SK-N-SH treated with all-trans-retinoic acid at 6 μM for 48 hours (cell line): ENCODE data around the gene GPC5.

Experiments
- ATAC-seq: fragments of 200-7000 bp; cut with Tn5 transposase; 3 replicates; pipeline ENCODE4 v1.9.1; 2020; ENCODE audit warnings: mild to moderate bottlenecking, moderate library complexity
- ARNTL ChIP-seq: fragments of 450-650 bp; formaldehyde crosslinking; IDR thresholded peaks from 2 replicates; pipeline ENCODE4 v1.5.0; 2020; ENCODE audit warnings: low read depth, mild to moderate bottlenecking, moderate library complexity, borderline replicate concordance
- BACH2 ChIP-seq: fragments of 250-450 bp; sonication (Bioruptor Pico); IDR thresholded peaks from 2 replicates; pipeline ENCODE4 v1.9.0; 2021; ENCODE audit warnings: mild to moderate bottlenecking, borderline replicate concordance
- ESRRG ChIP-seq: fragments of 250-450 bp; sonication (Bioruptor Pico); IDR thresholded peaks from 2 replicates; pipeline ENCODE4 v1.6.1; 2021; ENCODE audit warnings: mild to moderate bottlenecking
- ISL1 ChIP-seq: fragments of 250-450 bp; sonication (Bioruptor Pico); IDR thresholded peaks from 2 replicates; pipeline ENCODE4 v2.1.2; 2022; ENCODE audit warnings: mild to moderate bottlenecking, moderate library complexity
- OSR1 ChIP-seq: fragments of 250-450 bp; sonication (Bioruptor Pico); IDR thresholded peaks from 2 replicates; pipeline ENCODE4 v1.8.0; 2022; ENCODE audit warnings: moderate library complexity, mild to moderate bottlenecking, inconsistent platforms
- PATZ1 ChIP-seq: fragments of 250-450 bp; sonication (Bioruptor Pico); IDR thresholded peaks from 2 replicates; pipeline ENCODE4 v1.8.0; 2020; ENCODE audit warnings: mild to moderate bottlenecking, moderate library complexity, borderline replicate concordance
- POU6F1 ChIP-seq: fragments of 250-450 bp; sonication (Bioruptor Pico); IDR thresholded peaks from 2 replicates; pipeline ENCODE4 v1.8.0; 2021; ENCODE audit warnings: low read depth, mild to moderate bottlenecking, moderate library complexity, borderline replicate concordance
- PPARA ChIP-seq: fragments of 250-450 bp; sonication (Bioruptor Pico); IDR thresholded peaks from 2 replicates; pipeline ENCODE4 v1.5.0; 2020; ENCODE audit warnings: mild to moderate bottlenecking, borderline replicate concordance
- RARB ChIP-seq: fragments of 250-450 bp; sonication (Bioruptor Pico); IDR thresholded peaks from 2 replicates; pipeline ENCODE4 v1.8.0; 2021; ENCODE audit warnings: mild to moderate bottlenecking, moderate library complexity
- TCF4 ChIP-seq: fragments of 250-450 bp; sonication (Bioruptor Pico); IDR thresholded peaks from 2 replicates; pipeline ENCODE4 v1.8.0; 2021; ENCODE audit warnings: mild to moderate bottlenecking, moderate library complexity, borderline replicate concordance
- ZC3H10 ChIP-seq: fragments of 250-450 bp; sonication (Bioruptor Pico); IDR thresholded peaks from 2 replicates; pipeline ENCODE4 v1.5.1; 2021; ENCODE audit warnings: mild to moderate bottlenecking, moderate library complexity
- ZFP30 ChIP-seq: fragments of 450-650 bp; formaldehyde crosslinking; IDR thresholded peaks from 2 replicates; pipeline ENCODE4 v1.5.0; 2022; ENCODE audit warnings: mild to moderate bottlenecking, moderate library complexity
- ZNF565 ChIP-seq: fragments of 450-650 bp; formaldehyde crosslinking; conservative IDR thresholded peaks from 2 replicates; pipeline ENCODE4 v1.5.0; 2020; ENCODE audit warnings: low read depth, mild to moderate bottlenecking, moderate library complexity
- ZNF70 ChIP-seq: fragments of 450-650 bp; formaldehyde crosslinking; IDR thresholded peaks from 2 replicates; pipeline ENCODE4 v1.5.0; 2020; ENCODE audit warnings: mild to moderate bottlenecking, moderate library complexity
- ZNF8 ChIP-seq: fragments of 450-650 bp; formaldehyde crosslinking; IDR thresholded peaks from 2 replicates; pipeline ENCODE4 v1.5.0; 2020; ENCODE audit warnings: mild to moderate bottlenecking, moderate library complexity
- TF ChIP-seq, protein P1 (sequence below): fragments of 250-450 bp; sonication (Bioruptor Pico); IDR thresholded peaks from 2 replicates; pipeline ENCODE4 v1.5.0; 2020; ENCODE audit warnings: mild to moderate bottlenecking, moderate library complexity

The GPC5 gene

DNA sequence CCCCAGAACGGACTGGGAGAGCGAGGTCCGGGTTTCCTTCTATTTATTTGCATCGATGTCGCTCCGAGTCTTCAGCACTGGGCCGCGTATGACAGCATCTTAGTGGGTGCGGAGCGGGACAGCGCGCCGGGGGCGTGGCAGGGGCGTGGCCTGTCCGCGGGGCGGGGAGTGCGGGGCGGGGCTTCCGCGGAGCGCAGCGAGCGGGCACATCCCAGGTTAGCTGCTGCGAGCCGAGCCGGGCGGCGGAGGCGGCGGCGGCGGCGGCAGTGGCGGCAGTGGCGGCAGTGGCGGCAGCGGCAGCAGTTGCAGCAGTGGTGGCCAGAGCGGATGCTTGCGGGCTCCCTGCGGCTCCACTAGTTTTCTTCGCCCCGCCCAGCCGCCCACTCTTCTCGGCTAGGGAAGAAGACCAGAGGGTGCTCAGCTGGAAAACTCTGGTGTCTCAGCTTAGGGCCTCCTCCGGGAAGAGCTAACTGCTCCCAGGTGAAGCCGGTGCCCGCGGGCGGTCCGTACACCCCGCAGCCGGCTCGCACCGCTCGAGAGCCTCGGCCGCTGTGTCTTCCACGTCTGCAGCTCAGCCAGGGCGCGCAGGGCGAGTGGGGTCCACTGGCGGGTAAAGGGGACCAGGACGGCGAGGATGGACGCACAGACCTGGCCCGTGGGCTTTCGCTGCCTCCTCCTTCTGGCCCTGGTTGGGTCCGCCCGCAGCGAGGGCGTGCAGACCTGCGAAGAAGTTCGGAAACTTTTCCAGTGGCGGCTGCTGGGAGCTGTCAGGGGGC is at the start of gene GPC5:
Gene GPC5 (plus strand): TSS at position 209 of the 776 bp plus-strand sequence.
- ATAC-seq: peak; percentile 99
- TF ChIP-seq TCF4 (CRISPR knock-in tag) (no peak), ZC3H10 (CRISPR knock-in tag) (no peak), ZFP30 (CRISPR knock-in tag) (no peak), BACH2 (no peak), ISL1 (CRISPR knock-in tag) (no peak), ARNTL (CRISPR knock-in tag) (no peak), RARB (no peak), PPARA (CRISPR knock-in tag) (no peak), ZNF8 (no peak), ZNF565 (CRISPR knock-in tag) (no peak), OSR1 (CRISPR knock-in tag) (no peak), ESRRG (CRISPR knock-in tag) (no peak)

DNA sequence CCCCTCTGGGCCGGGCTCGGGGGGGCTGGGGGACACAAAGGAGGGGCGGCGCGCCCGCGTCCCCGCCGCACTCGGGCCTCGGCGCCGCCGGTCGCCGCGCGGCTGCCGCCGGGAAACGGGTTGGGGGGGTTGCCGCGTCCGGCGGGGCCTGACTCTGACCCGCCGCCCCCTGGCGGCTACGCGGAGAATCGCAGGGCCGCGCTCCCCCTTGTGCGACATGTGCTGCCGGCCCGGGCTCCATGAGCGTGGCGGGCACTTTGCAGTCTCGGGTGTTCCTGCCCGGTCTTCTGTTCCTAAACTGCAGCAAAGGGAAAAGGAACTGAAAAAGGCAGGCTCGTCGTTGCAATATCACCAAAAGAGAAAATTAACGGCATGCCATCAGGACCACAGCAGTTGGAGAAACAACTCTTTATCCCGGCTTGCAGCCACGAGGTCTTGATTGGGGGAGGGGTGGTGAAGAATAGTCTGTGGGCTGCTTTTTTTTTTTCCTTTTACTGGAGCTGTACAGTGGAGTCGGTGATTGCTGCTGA is 49.5 kb upstream of the GPC5 start:
- peak; percentile 70 for ATAC-seq
- TF ChIP-seq, protein P1, sequence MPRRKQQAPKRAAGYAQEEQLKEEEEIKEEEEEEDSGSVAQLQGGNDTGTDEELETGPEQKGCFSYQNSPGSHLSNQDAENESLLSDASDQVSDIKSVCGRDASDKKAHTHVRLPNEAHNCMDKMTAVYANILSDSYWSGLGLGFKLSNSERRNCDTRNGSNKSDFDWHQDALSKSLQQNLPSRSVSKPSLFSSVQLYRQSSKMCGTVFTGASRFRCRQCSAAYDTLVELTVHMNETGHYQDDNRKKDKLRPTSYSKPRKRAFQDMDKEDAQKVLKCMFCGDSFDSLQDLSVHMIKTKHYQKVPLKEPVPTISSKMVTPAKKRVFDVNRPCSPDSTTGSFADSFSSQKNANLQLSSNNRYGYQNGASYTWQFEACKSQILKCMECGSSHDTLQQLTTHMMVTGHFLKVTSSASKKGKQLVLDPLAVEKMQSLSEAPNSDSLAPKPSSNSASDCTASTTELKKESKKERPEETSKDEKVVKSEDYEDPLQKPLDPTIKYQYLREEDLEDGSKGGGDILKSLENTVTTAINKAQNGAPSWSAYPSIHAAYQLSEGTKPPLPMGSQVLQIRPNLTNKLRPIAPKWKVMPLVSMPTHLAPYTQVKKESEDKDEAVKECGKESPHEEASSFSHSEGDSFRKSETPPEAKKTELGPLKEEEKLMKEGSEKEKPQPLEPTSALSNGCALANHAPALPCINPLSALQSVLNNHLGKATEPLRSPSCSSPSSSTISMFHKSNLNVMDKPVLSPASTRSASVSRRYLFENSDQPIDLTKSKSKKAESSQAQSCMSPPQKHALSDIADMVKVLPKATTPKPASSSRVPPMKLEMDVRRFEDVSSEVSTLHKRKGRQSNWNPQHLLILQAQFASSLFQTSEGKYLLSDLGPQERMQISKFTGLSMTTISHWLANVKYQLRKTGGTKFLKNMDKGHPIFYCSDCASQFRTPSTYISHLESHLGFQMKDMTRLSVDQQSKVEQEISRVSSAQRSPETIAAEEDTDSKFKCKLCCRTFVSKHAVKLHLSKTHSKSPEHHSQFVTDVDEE (CRISPR knock-in tag): 0 out of 2 replicates have a peak, but pooled peaks have one; percentile 30
- TF ChIP-seq BACH2: no peak
- 0 out of 2 replicates have a peak, but pooled peaks have one; percentile 64 for TF ChIP-seq POU6F1

- TF ChIP-seq PPARA (CRISPR knock-in tag): no peak
- no peak for TF ChIP-seq RARB
- TF ChIP-seq, protein P1 (CRISPR knock-in tag): no peak
- no peak for ATAC-seq
Measured at GRCh38 chr13:91349992-91350911, 48.2 kb upstream of the GPC5 start.

- TF ChIP-seq ZFP30 (CRISPR knock-in tag) (no peak), ISL1 (CRISPR knock-in tag) (no peak), RARB (no peak), PATZ1 (CRISPR knock-in tag) (no peak), ZNF70 (CRISPR knock-in tag) (no peak), ARNTL (CRISPR knock-in tag) (no peak)
- no peak for ATAC-seq
Measured at GRCh38 chr13:91351123-91351522, 47.3 kb upstream of the GPC5 start.
